HCT116 (cell line): ENCODE results near the gene RANGRF. TPM values are rescaled to one million over a fixed set of nuclear protein-coding genes. Genes with fewer than 3 reads are reported as not detected.
A peak's percentile ranks its signal among the peaks of the same experiment; 100 is the strongest.

Experiments
- ATAC-seq: fragments of 200-7000 bp; cut with Tn5 transposase; 2 replicates; pipeline ENCODE4 v1.9.1; 2020; ENCODE audit warnings: mild to moderate bottlenecking, moderate library complexity
- BruUV-seq: library from RNA; stranded (reverse); fragments of 400-500 nt; replicated peaks from 2 replicates; lab custom pipeline; 2021; lab: Mats Ljungman, UMichigan
- CTCF ChIA-PET: fragments of 300-600 bp; sonication (Branson Sonifier 250); formaldehyde crosslinking; loops from one replicate; lab custom pipeline; 2021; ENCODE audit warnings: antibody characterized with exemption; lab: Charles Lee
- POLR2A ChIA-PET: fragments of 300-600, 350-600 bp; sonication (Branson Sonifier 250); formaldehyde crosslinking; loops from one replicate; lab custom pipeline; 2021; ENCODE audit warnings: antibody characterized with exemption; lab: Charles Lee
- RAD21 ChIA-PET, 2 experiments: fragments of 300-600 bp; sonication (Branson Sonifier 250); formaldehyde crosslinking; loops; one replicate each; lab custom pipeline; 2023; ENCODE audit warnings: low total read pairs in 2 of 2; ENCODE audit not compliant: uncharacterized antibody in 2 of 2, unreplicated experiment in 2 of 2, low non-redundant PET in 1 of 2; lab: Charles Lee
- DNase-seq: peaks from one replicate; pipeline ENCODE4 v3.0.0-alpha.2; 2010; ENCODE audit warnings: low read depth, low spot score
- H2AFZ ChIP-seq: fragments of 200-600 bp; shearing (Covaris generic), sonication (generic); 2 replicates; pipeline ENCODE4 v1.6.1; 2017; ENCODE audit warnings: low read depth, mixed run types, mixed read lengths, antibody characterized with exemption, low read length; ENCODE audit not compliant: poor library complexity, severe bottlenecking
- H3K27ac ChIP-seq: 2 replicates; pipeline ENCODE4 v1.5.1; 2012; ENCODE audit warnings: low read depth, low read length
- H3K27me3 ChIP-seq: fragments of 200-600 bp; sonication (generic); 2 replicates; pipeline ENCODE4 v1.6.1; 2016; ENCODE audit warnings: mixed run types, low read length, mixed read lengths; ENCODE audit not compliant: insufficient read depth
- H3K36me3 ChIP-seq, 2 experiments: fragments of 200-500 bp in 1 of 2; fragments of 200-600 bp in 1 of 2; sonication (Bioruptor generic) in 1 of 2; sonication (generic) in 1 of 2; 2 replicates each; pipeline versions ENCODE4 v1.5.1 to v1.6.1; 2014 to 2016; ENCODE audit warnings: low read length in 2 of 2, inconsistent platforms in 1 of 2, mixed read lengths in 1 of 2, mixed run types in 1 of 2; ENCODE audit not compliant: insufficient read depth in 2 of 2, control insufficient read depth in 1 of 2
- H3K4me1 ChIP-seq, 2 experiments: fragments of 200-600 bp in 1 of 2; sonication (generic) in 1 of 2; 2 replicates each; pipeline versions ENCODE4 v1.5.1 to v1.6.1; 2012 to 2017; ENCODE audit warnings: low read length in 2 of 2, inconsistent platforms in 1 of 2, mild to moderate bottlenecking in 1 of 2, mixed read lengths in 1 of 2, mixed run types in 1 of 2, moderate library complexity in 1 of 2; ENCODE audit not compliant: insufficient read depth in 2 of 2, control insufficient read depth in 1 of 2
- H3K4me2 ChIP-seq: fragments of 200-600 bp; sonication (generic); 2 replicates; pipeline ENCODE4 v1.6.1; 2017; ENCODE audit warnings: mixed run types, low read length, mixed read lengths
- H3K4me3 ChIP-seq, 2 experiments: fragments of 200-600 bp in 1 of 2; sonication (generic) in 1 of 2; replicated peaks in 1 of 2; 2 replicates each; pipeline ENCODE4 v1.5.1; 2011 to 2016; ENCODE audit warnings: low read length in 2 of 2, control low read depth in 1 of 2, low read depth in 1 of 2, mild to moderate bottlenecking in 1 of 2, mixed read lengths in 1 of 2, mixed run types in 1 of 2
- H3K79me2 ChIP-seq: fragments of 200-600 bp; sonication (generic); 2 replicates; pipeline ENCODE4 v1.6.1; 2017; ENCODE audit warnings: mild to moderate bottlenecking, mixed run types, low read length, moderate library complexity, mixed read lengths; ENCODE audit not compliant: insufficient read depth
- H3K9ac ChIP-seq: fragments of 200-600 bp; sonication (generic); 2 replicates; pipeline ENCODE4 v1.6.1; 2016; ENCODE audit warnings: low read length, mixed read lengths
- H3K9me2 ChIP-seq: fragments of 200-600 bp; sonication (generic), shearing (Covaris generic); 2 replicates; pipeline ENCODE4 v1.6.1; 2017; ENCODE audit warnings: mixed run types, mild to moderate bottlenecking, moderate library complexity; ENCODE audit not compliant: insufficient read depth
- H3K9me3 ChIP-seq, 2 experiments: fragments of 200-500 bp in 1 of 2; fragments of 200-600 bp in 1 of 2; sonication (Bioruptor generic) in 1 of 2; sonication (generic) in 1 of 2; 2 replicates each; pipeline ENCODE4 v1.6.1; 2014 to 2017; ENCODE audit warnings: low read length in 2 of 2, mixed read lengths in 2 of 2, inconsistent platforms in 1 of 2, low read depth in 1 of 2, mild to moderate bottlenecking in 1 of 2, mixed run types in 1 of 2, moderate library complexity in 1 of 2; ENCODE audit not compliant: control insufficient read depth in 1 of 2, insufficient read depth in 1 of 2
- H4K20me1 ChIP-seq: fragments of 200-600 bp; sonication (generic), shearing (Covaris generic); 2 replicates; pipeline ENCODE4 v1.6.1; 2017; ENCODE audit warnings: mixed run types, mild to moderate bottlenecking, moderate library complexity; ENCODE audit not compliant: insufficient read depth
- ATF3 ChIP-seq: IDR thresholded peaks from 2 replicates; pipeline ENCODE4 v1.6.1; 2012
- CTCF ChIP-seq, 3 experiments: fragments of 200-600 bp in 1 of 3; sonication (generic) in 1 of 3; IDR thresholded peaks in 2 of 3; conservative IDR thresholded peaks in 1 of 3; 2 replicates each; pipeline ENCODE4 v1.5.1; 2012 to 2017; ENCODE audit warnings: low read depth in 2 of 3, low read length in 2 of 3, antibody characterized with exemption in 1 of 3, borderline replicate concordance in 1 of 3, control low read depth in 1 of 3, mild to moderate bottlenecking in 1 of 3, mixed read lengths in 1 of 3, mixed run types in 1 of 3, moderate library complexity in 1 of 3; ENCODE audit not compliant: insufficient read depth in 1 of 3
- EGR1 ChIP-seq: IDR thresholded peaks from 2 replicates; pipeline ENCODE4 v1.6.1; 2012; ENCODE audit warnings: low read depth
- ELF1 ChIP-seq: IDR thresholded peaks from 2 replicates; pipeline ENCODE4 v1.6.1; 2012; ENCODE audit warnings: low read depth, borderline replicate concordance
- EZH2 ChIP-seq: fragments of 200-600 bp; sonication (generic); IDR thresholded peaks from 2 replicates; pipeline ENCODE4 v1.6.1; 2017; ENCODE audit warnings: antibody characterized with exemption, mixed run types
- EZH2phosphoT487 ChIP-seq: fragments of 200-600 bp; IDR thresholded peaks from 2 replicates; pipeline ENCODE4 v1.6.1; 2018; ENCODE audit warnings: antibody characterized with exemption, borderline replicate concordance
- FOSL1 ChIP-seq: IDR thresholded peaks from 2 replicates; pipeline ENCODE4 v1.6.1; 2012; ENCODE audit warnings: low read depth
- JUND ChIP-seq: IDR thresholded peaks from 2 replicates; pipeline ENCODE4 v1.6.1; 2012
- MAX ChIP-seq: IDR thresholded peaks from 2 replicates; pipeline ENCODE4 v1.6.1; 2012
- POLR2A ChIP-seq: IDR thresholded peaks from 2 replicates; pipeline ENCODE4 v1.7.0; 2011; ENCODE audit warnings: borderline replicate concordance; ENCODE audit not compliant: insufficient read depth, insufficient read length; ENCODE audit errors: extremely low read depth
- SP1 ChIP-seq: IDR thresholded peaks from 2 replicates; pipeline ENCODE4 v1.6.1; 2012; ENCODE audit warnings: low read depth
- YY1 ChIP-seq: IDR thresholded peaks from 2 replicates; pipeline ENCODE4 v1.6.1; 2011; ENCODE audit warnings: low read length, low read depth, moderate library complexity, mild to moderate bottlenecking; ENCODE audit not compliant: insufficient replicate concordance; ENCODE audit errors: extremely low read depth
- ZBTB33 ChIP-seq: IDR thresholded peaks from 2 replicates; pipeline ENCODE4 v1.6.1; 2011; ENCODE audit warnings: mild to moderate bottlenecking, low read length, moderate library complexity; ENCODE audit not compliant: insufficient replicate concordance; ENCODE audit errors: extremely low read depth
- ZFX ChIP-seq: fragments of 450-650 bp; IDR thresholded peaks from 2 replicates; pipeline ENCODE4 v1.6.1; 2017
- intact Hi-C: fragments of 100-400 bp; cut with micrococcal nuclease; formaldehyde crosslinking; loops from 2 replicates; pipeline ENCODE4 v1.10.0; 2022
- total RNA-seq: library from RNA; stranded (reverse); gene quantifications from one replicate; pipeline ENCODE4 v1.2.1, GENCODE V29; 2021; ENCODE audit not compliant: unreplicated experiment

RANGRF gene
- total RNA-seq, 1 experiment from 2014 or later = 33.2 TPM

- TF ChIP-seq CTCF (IDR thresholded peaks at IDR 0.05 in 2 of 3, conservative IDR thresholded peaks at IDR 0.05 in 1 of 3; ENCODE audit: borderline replicate concordance in 1 of 3, insufficient read depth in 1 of 3, low read depth in 2 of 3, low read length in 2 of 3) (no peak), POLR2A (no peak), EGR1 (no peak), MAX (no peak), EZH2phosphoT487 (no peak), ATF3 (no peak), SP1 (no peak), JUND (no peak), ZFX (no peak), EZH2 (no peak)
- TF ChIP-seq, all 23 proteins: peak for 0
Measured at GRCh38 chr17:8267480-8268147, 20.9 kb upstream of the RANGRF start (continued).

GRCh38 chr17:8268550-8269298, 19.7 kb upstream of the RANGRF start:
- no peaks in the 10 kb centered on the region for H3K9me3 ChIP-seq
- peak; percentile 14; the same call in 1 of the 2 replicates for ATAC-seq
- H2AFZ ChIP-seq = no peak overlapping the region
- intact Hi-C loops = no loop called here
- H3K27ac ChIP-seq = no peak overlapping the region
- no peaks in the 10 kb centered on the region for H4K20me1 ChIP-seq
- H3K79me2 ChIP-seq = no peaks in the 10 kb centered on the region
- POLR2A ChIA-PET = no interaction called here
- CTCF ChIA-PET = no interaction called here
- H3K4me2 ChIP-seq = no peak overlapping the region
- H3K4me3 ChIP-seq = no peak overlapping the region
- RAD21 ChIA-PET = no interaction called here
- no peak overlapping the region for H3K9ac ChIP-seq
- H3K9me2 ChIP-seq = no peaks in the 10 kb centered on the region
- H3K27me3 ChIP-seq = no peaks in the 10 kb centered on the region
- no TSS peak for BruUV-seq
- peaks cover 21 to 36% of the 10 kb centered on the region in 2 experiments; a peak in 3 of 4 replicates for H3K36me3 ChIP-seq
- DNase-seq = no peak
- no peaks in the 10 kb centered on the region for H3K4me1 ChIP-seq
- TF ChIP-seq SP1 (no peak), ELF1 (no peak), CTCF (IDR thresholded peaks at IDR 0.05 in 2 of 3, conservative IDR thresholded peaks at IDR 0.05 in 1 of 3; ENCODE audit: borderline replicate concordance in 1 of 3, insufficient read depth in 1 of 3, low read depth in 2 of 3, low read length in 2 of 3) (no peak), ZFX (no peak), MAX (no peak), YY1 (no peak), ATF3 (no peak), FOSL1 (no peak), ZBTB33 (no peak)
